Measurements from ENCODE around the gene MAP3K5. TPM values are rescaled to one million over a fixed set of nuclear protein-coding genes. Genes with fewer than 3 reads are reported as not detected.

MAP3K5 gene
- total RNA-seq, 1 donor from 2014 or later: 0.02 TPM

DNA sequence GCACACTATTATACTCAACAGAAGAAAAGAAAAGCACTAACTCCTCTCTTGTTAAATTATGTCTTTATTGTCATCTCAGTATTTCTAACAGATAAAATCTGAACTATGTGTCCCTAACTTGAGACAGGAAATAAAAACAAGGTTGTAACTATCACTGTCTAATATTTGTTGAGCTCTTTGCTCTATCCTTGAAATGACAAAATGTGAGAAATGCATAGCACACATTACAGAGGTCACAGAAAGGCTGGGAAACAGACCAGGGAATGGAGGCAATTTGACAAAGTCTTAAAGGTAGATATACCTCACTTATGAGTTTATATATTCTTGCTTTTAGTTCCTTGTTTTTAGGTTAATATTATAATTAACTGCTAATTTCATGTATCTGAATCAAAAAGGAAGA is 139.6 kb downstream of the MAP3K5 start:
- Histone ChIP-seq H3K27me3 (no peaks in the 10 kb centered on the region), H3K9me3 (ENCODE audit: low read depth) (no peaks in the 10 kb centered on the region), H4K20me1 (ENCODE audit: low read depth) (no peaks in the 10 kb centered on the region), H3K4me2 (no peak overlapping the region), H3K79me2 (ENCODE audit: low read depth) (no peaks in the 10 kb centered on the region), H3K27ac (no peak overlapping the region), H3K9ac (no peak overlapping the region), H3F3A (ENCODE audit: low read depth) (no peaks in the 10 kb centered on the region), H3K4me1 (no peaks in the 10 kb centered on the region), H3K36me3 (no peaks in the 10 kb centered on the region), H2AFZ (replicated peaks) (no peak overlapping the region), H3K4me3 (no peak overlapping the region)
- no peak for DNase-seq (ENCODE audit: low spot score)
- no peak overlapping the region for H3K27ac Mint-ChIP-seq
- H3K9me3 Mint-ChIP-seq: no peaks in the 10 kb centered on the region
- peaks cover 3% of the 10 kb centered on the region for H3K4me1 Mint-ChIP-seq
- TF ChIP-seq, protein P1, sequence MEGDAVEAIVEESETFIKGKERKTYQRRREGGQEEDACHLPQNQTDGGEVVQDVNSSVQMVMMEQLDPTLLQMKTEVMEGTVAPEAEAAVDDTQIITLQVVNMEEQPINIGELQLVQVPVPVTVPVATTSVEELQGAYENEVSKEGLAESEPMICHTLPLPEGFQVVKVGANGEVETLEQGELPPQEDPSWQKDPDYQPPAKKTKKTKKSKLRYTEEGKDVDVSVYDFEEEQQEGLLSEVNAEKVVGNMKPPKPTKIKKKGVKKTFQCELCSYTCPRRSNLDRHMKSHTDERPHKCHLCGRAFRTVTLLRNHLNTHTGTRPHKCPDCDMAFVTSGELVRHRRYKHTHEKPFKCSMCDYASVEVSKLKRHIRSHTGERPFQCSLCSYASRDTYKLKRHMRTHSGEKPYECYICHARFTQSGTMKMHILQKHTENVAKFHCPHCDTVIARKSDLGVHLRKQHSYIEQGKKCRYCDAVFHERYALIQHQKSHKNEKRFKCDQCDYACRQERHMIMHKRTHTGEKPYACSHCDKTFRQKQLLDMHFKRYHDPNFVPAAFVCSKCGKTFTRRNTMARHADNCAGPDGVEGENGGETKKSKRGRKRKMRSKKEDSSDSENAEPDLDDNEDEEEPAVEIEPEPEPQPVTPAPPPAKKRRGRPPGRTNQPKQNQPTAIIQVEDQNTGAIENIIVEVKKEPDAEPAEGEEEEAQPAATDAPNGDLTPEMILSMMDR (IDR thresholded peaks at IDR 0.05): no peak
- no peak for TF ChIP-seq EZH2 (IDR thresholded peaks at IDR 0.05)
- no peak for TF ChIP-seq EZH2phosphoT487 (IDR thresholded peaks at IDR 0.05)
- H3K27me3 Mint-ChIP-seq (ENCODE audit: insufficient read depth, low read depth): no peaks in the 10 kb centered on the region
- no peaks in the 10 kb centered on the region for H3K36me3 Mint-ChIP-seq
- H3K4me3 Mint-ChIP-seq: no peak overlapping the region

DNA sequence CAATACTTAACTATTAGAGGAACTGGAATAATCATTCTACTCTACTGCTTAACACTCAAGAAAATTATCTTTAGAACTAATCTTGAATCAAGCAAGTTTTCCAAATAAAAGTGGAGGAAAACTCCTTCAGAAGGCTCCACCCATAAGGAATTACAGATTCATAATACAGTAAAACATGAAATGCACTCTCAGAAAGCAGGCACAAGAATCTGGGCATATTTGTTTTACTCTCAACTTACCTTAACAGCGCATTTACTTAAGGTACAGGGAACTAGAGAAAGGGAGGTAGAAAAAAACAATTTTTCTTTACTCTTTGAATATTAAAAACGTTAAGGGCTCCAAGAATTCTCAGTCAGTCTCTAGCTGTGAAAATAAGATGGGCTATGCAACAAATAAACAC is 140.3 kb downstream of the MAP3K5 start:
- Histone ChIP-seq H3K4me1 (no peaks in the 10 kb centered on the region), H3K9ac (no peak overlapping the region), H4K20me1 (ENCODE audit: low read depth) (no peaks in the 10 kb centered on the region), H3K4me3 (no peak overlapping the region), H3K27me3 (no peaks in the 10 kb centered on the region), H3K27ac (no peak overlapping the region), H3K4me2 (no peak overlapping the region), H3K79me2 (ENCODE audit: low read depth) (no peaks in the 10 kb centered on the region), H2AFZ (replicated peaks) (no peak overlapping the region), H3K9me3 (ENCODE audit: low read depth) (no peaks in the 10 kb centered on the region), H3K36me3 (no peaks in the 10 kb centered on the region), H3F3A (ENCODE audit: low read depth) (no peaks in the 10 kb centered on the region)
- Mint-ChIP-seq H3K27ac (no peak overlapping the region), H3K27me3 (ENCODE audit: insufficient read depth, low read depth) (no peaks in the 10 kb centered on the region), H3K4me1 (peaks cover 3% of the 10 kb centered on the region), H3K36me3 (no peaks in the 10 kb centered on the region), H3K9me3 (no peaks in the 10 kb centered on the region), H3K4me3 (no peak overlapping the region)
- DNase-seq (ENCODE audit: low spot score): no peak
- TF ChIP-seq EZH2phosphoT487 (IDR thresholded peaks at IDR 0.05): no peak
- TF ChIP-seq, protein P1 (IDR thresholded peaks at IDR 0.05): no peak
- TF ChIP-seq EZH2 (IDR thresholded peaks at IDR 0.05): no peak

DNA sequence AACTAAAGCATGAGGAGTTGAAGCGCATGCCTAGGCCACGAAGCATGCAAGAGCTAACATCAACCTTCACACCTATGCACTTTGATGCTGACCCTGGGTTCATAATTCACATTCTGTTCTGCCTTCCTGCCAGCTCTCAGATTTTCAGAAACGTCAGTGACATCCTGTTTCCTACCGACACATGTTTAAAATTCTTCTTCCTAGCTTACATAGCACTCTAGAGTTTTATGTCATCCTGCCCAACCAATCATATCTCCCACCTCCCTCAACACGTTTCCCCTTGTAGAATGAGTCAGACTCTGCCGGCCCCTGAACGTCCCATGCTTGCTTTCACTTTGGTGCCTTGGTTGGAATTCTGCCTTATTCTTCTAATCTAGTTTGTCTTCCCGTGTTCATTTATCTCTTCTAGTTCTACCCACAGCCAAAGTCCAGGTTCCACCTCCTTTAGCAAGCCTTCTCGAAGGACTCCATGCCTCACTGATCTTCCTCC is 144.9 kb downstream of the MAP3K5 start:
- no peaks in the 10 kb centered on the region for H3K27me3 ChIP-seq
- Mint-ChIP-seq H3K4me3 (no peak overlapping the region), H3K27ac (no peak overlapping the region), H3K4me1 (no peaks in the 10 kb centered on the region), H3K9me3 (no peaks in the 10 kb centered on the region), H3K36me3 (no peaks in the 10 kb centered on the region), H3K27me3 (ENCODE audit: insufficient read depth, low read depth) (peaks cover 2% of the 10 kb centered on the region)
- no peaks in the 10 kb centered on the region for H3K36me3 ChIP-seq
- H3K4me3 ChIP-seq: no peak overlapping the region
- H3K27ac ChIP-seq: no peak overlapping the region
- no peaks in the 10 kb centered on the region for H3K9me3 ChIP-seq (ENCODE audit: low read depth)
- no peaks in the 10 kb centered on the region for H3K4me1 ChIP-seq
- no peak overlapping the region for H3K4me2 ChIP-seq
- no peaks in the 10 kb centered on the region for H3F3A ChIP-seq (ENCODE audit: low read depth)
- no peak overlapping the region for H2AFZ ChIP-seq (replicated peaks)
- no peaks in the 10 kb centered on the region for H4K20me1 ChIP-seq (ENCODE audit: low read depth)
- no peaks in the 10 kb centered on the region for H3K79me2 ChIP-seq (ENCODE audit: low read depth)
- TF ChIP-seq EZH2 (IDR thresholded peaks at IDR 0.05) (no peak), EZH2phosphoT487 (IDR thresholded peaks at IDR 0.05) (no peak)
- TF ChIP-seq, protein P1 (IDR thresholded peaks at IDR 0.05): no peak
- H3K9ac ChIP-seq: no peak overlapping the region
- DNase-seq (ENCODE audit: low spot score): no peak
